Testis (tissue), 3 donors: ENCODE data around the gene C2CD4B. TPM values are rescaled to one million over a fixed set of nuclear protein-coding genes. Genes with fewer than 3 reads are reported as not detected.

Experiments used
- DNase-seq: peaks from one replicate; pipeline ENCODE4 v3.0.0-alpha.2; 2019
- H3K27ac ChIP-seq, 2 donors: fragments of 200-600 bp; sonication (generic); one replicate each; pipeline ENCODE4 v1.5.1; 2019
- H3K27me3 ChIP-seq: fragments of 200-600 bp; sonication (generic); one replicate; pipeline ENCODE4 v1.5.1; 2019
- H3K36me3 ChIP-seq: fragments of 200-600 bp; sonication (generic); one replicate; pipeline ENCODE4 v1.5.1; 2017; ENCODE audit warnings: low read depth; ENCODE audit errors: missing control alignments
- H3K4me1 ChIP-seq: fragments of 200-600 bp; sonication (generic); one replicate; pipeline ENCODE4 v1.5.1; 2019
- H3K4me3 ChIP-seq, 2 donors: fragments of 200-600 bp; sonication (generic); one replicate each; pipeline ENCODE4 v1.5.1; 2017 to 2019
- H3K9me3 ChIP-seq: fragments of 200-600 bp; sonication (generic); one replicate; pipeline ENCODE4 v1.5.1; 2017
- POLR2A ChIP-seq: fragments of 450-650 bp; IDR thresholded peaks from one replicate; pipeline ENCODE4 v1.6.1; 2017; ENCODE audit warnings: antibody characterized with exemption, mild to moderate bottlenecking, moderate library complexity
- WGBS, 2 donors: methylation state at CpG; one replicate each; pipeline ENCODE4 v1.1.5; 2018; 5-methylcytosine and 5-hydroxymethylcytosine counted together
- intact Hi-C: fragments of 100-400 bp; cut with DNase I; formaldehyde crosslinking; loops from one replicate; pipeline ENCODE4 v1.15.1; 2023; ENCODE audit warnings: low total_unique reads
- polyA plus RNA-seq: library from polyadenylated mRNA; stranded (reverse); fragments of 350-450 nt; fragmentation: Illumina TruSeq; extraction: RNeasy Lipid Tissue Mini Kit (QIAGEN cat#74804); gene quantifications from one replicate; pipeline ENCODE4 v1.2.3, GENCODE V29; 2014; ENCODE audit warnings: low read depth, low replicate concordance; ENCODE audit not compliant: insufficient read depth
- total RNA-seq, 2 donors: library from RNA; depleted of rRNA; stranded (reverse); fragments of >200 nt; gene quantifications; one replicate each; pipeline ENCODE4 v1.2.3, GENCODE V29; 2016
- TF ChIP-seq, protein P1 (sequence below), 3 experiments: fragments of 450-650 bp in 2 of 3; fragments of 200-600 bp in 1 of 3; sonication (generic) in 1 of 3; IDR thresholded peaks; one replicate each; pipeline ENCODE4 v1.5.1; 2016 to 2019; ENCODE audit warnings: antibody characterized with exemption in 3 of 3, mild to moderate bottlenecking in 2 of 3, moderate library complexity in 1 of 3

C2CD4B gene
- total and polyA plus RNA-seq, 3 donors from 2014 or later, result 0.26 to 2.9 (median 2.7) TPM

GRCh38 chr15:62119874-62120273 is 45.2 kb downstream of the C2CD4B start:
- no peak overlapping the region for H3K4me3 ChIP-seq
- no peaks in the 10 kb centered on the region for H3K27me3 ChIP-seq
- H3K9me3 ChIP-seq, result no peaks in the 10 kb centered on the region
- TF ChIP-seq, protein P1, sequence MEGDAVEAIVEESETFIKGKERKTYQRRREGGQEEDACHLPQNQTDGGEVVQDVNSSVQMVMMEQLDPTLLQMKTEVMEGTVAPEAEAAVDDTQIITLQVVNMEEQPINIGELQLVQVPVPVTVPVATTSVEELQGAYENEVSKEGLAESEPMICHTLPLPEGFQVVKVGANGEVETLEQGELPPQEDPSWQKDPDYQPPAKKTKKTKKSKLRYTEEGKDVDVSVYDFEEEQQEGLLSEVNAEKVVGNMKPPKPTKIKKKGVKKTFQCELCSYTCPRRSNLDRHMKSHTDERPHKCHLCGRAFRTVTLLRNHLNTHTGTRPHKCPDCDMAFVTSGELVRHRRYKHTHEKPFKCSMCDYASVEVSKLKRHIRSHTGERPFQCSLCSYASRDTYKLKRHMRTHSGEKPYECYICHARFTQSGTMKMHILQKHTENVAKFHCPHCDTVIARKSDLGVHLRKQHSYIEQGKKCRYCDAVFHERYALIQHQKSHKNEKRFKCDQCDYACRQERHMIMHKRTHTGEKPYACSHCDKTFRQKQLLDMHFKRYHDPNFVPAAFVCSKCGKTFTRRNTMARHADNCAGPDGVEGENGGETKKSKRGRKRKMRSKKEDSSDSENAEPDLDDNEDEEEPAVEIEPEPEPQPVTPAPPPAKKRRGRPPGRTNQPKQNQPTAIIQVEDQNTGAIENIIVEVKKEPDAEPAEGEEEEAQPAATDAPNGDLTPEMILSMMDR (IDR thresholded peaks at IDR 0.05), result no peak
- no peak for TF ChIP-seq POLR2A
- H3K27ac ChIP-seq, result no peak overlapping the region
- intact Hi-C loops, result no loop called here
- no peak for DNase-seq
- no peaks in the 10 kb centered on the region for H3K36me3 ChIP-seq
- WGBS, 2 donors, result 90 to 93% methylated on average over 3 of the region's 3 CpGs
- no peaks in the 10 kb centered on the region for H3K4me1 ChIP-seq

GRCh38 chr15:62119227-62119864 is 45.7 kb downstream of the C2CD4B start:
- H3K4me3 ChIP-seq, result no peak overlapping the region
- intact Hi-C loops, result no loop called here
- DNase-seq, result no peak
- TF ChIP-seq POLR2A, result no peak
- TF ChIP-seq, protein P1 (IDR thresholded peaks at IDR 0.05), result no peak
- no peak overlapping the region for H3K27ac ChIP-seq
- 71 to 81% methylated on average over 7 of the region's 7 CpGs for WGBS, 2 donors
- H3K9me3 ChIP-seq, result no peaks in the 10 kb centered on the region
- no peaks in the 10 kb centered on the region for H3K36me3 ChIP-seq
- H3K4me1 ChIP-seq, result no peaks in the 10 kb centered on the region
- H3K27me3 ChIP-seq, result no peaks in the 10 kb centered on the region

GRCh38 chr15:62118520-62119226 is 46.4 kb downstream of the C2CD4B start:
- DNase-seq, result no peak
- Histone ChIP-seq H3K4me3 (no peak overlapping the region), H3K4me1 (no peaks in the 10 kb centered on the region), H3K36me3 (no peaks in the 10 kb centered on the region), H3K27ac (no peak overlapping the region), H3K27me3 (no peaks in the 10 kb centered on the region), H3K9me3 (no peaks in the 10 kb centered on the region)
- TF ChIP-seq POLR2A, result no peak
- TF ChIP-seq, protein P1 (IDR thresholded peaks at IDR 0.05), result no peak
- intact Hi-C loops, result no loop called here
- 89 to 91% methylated on average over 7 of the region's 7 CpGs for WGBS, 2 donors

- WGBS, 2 donors, result 26 to 38% methylated on average over 1 of the region's 1 CpG
- TF ChIP-seq, protein P1 (IDR thresholded peaks at IDR 0.05), result no peak
- TF ChIP-seq POLR2A, result no peak
- DNase-seq, result no peak
- Histone ChIP-seq H3K4me1 (no peaks in the 10 kb centered on the region), H3K4me3 (no peak overlapping the region), H3K27ac (no peak overlapping the region), H3K36me3 (no peaks in the 10 kb centered on the region), H3K9me3 (no peaks in the 10 kb centered on the region), H3K27me3 (no peaks in the 10 kb centered on the region)
- intact Hi-C loops, result no loop called here
Measured at GRCh38 chr15:62115847-62116246, 49.2 kb downstream of the C2CD4B start.

Other genes with a start within 250 kb of the C2CD4B start
- gene VPS13C, start 104.8 kb downstream of the C2CD4B start, total RNA-seq, result 10 to 100 TPM; 86.1 to 89.1 TPM
- gene VPS13C, start 104.8 kb downstream of the C2CD4B start, polyA plus RNA-seq, result 21.3 TPM
- gene C2CD4A, start 98.3 kb downstream of the C2CD4B start, total RNA-seq, result under 1 TPM; 0.12 to 0.39 TPM
- gene C2CD4A, start 98.3 kb downstream of the C2CD4B start, polyA plus RNA-seq, result 0.08 TPM
- 10 to 100 TPM; 27.8 to 30.8 TPM for gene TLN2, start 225.3 kb upstream of the C2CD4B start, total RNA-seq
- 17.1 TPM for gene TLN2, start 225.3 kb upstream of the C2CD4B start, polyA plus RNA-seq